Measurements from ENCODE around the gene TNRC6B.
A peak's percentile ranks its signal among the peaks of the same experiment; 100 is the strongest.

TNRC6B gene

DNA sequence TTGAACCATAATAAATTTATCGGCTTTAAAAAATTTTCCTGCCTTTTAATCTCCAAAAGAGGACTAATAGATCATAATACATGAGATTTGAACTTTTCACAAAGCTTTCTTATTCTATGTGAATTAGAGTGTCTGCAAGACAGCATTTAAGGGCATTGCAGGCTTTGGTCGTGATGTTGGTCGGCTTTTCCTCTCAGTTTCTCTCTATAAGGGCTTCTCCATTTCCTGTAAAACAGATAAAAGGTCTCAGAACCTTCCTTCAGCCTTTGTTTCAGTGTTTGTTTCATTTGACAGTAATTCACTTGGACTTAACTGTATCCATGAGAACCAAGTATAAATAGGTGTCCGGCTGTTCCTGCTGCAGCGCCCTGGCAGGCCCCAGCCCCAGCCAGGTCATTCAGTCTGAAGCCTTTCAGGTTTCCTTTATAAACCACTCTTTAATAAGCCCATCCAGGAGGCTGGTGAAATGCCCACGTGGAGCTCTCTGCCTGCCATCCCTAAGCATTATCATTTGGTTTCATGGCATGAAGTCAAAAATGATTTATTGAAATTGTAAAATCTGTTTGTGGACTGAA is 131.4 kb downstream of the TNRC6B start:
- DNase-seq, result no peak
- H3K23ac ChIP-seq (ENCODE audit: low read length in 2 of 2), result no peak overlapping the region
- H3K4me2 ChIP-seq (ENCODE audit: low read length, poor library complexity, severe bottlenecking), result no peak overlapping the region
- WGBS, result 98% methylated on average over 4 of the region's 6 CpGs
- H2AFZ ChIP-seq (ENCODE audit: low read depth, low read length), result no peak overlapping the region
- H3K4me3 ChIP-seq (ENCODE audit: insufficient read depth in 1 of 2, low read depth in 1 of 2, low read length in 2 of 2), result no peak overlapping the region
- no peaks in the 10 kb centered on the region for H3K9me3 ChIP-seq (ENCODE audit: control insufficient read depth, low read length)
- no peak overlapping the region for H3K27ac ChIP-seq (ENCODE audit: low read length, poor library complexity, severe bottlenecking)
- H3K36me3 ChIP-seq (ENCODE audit: control insufficient read depth in 1 of 2, insufficient read depth in 2 of 2, low read depth in 1 of 2, low read length in 2 of 2), result peaks cover 28 to 72% of the 10 kb centered on the region in 2 experiments
- no peak overlapping the region for H2BK15ac ChIP-seq (ENCODE audit: low read depth, poor library complexity, severe bottlenecking)
- peaks cover 14% of the 10 kb centered on the region for H3K79me1 ChIP-seq (replicated peaks; ENCODE audit: low read length, poor library complexity, severe bottlenecking)
- no peak overlapping the region for H2BK12ac ChIP-seq (ENCODE audit: low read length in 2 of 2)
- H2BK5ac ChIP-seq (ENCODE audit: low read depth, low read length, poor library complexity, severe bottlenecking), result no peak overlapping the region
- no peak overlapping the region for H2AK5ac ChIP-seq (ENCODE audit: low read length, severe bottlenecking)
- no peak overlapping the region for H2BK120ac ChIP-seq (ENCODE audit: low read depth, low read length)
- H3K4ac ChIP-seq (ENCODE audit: low read depth in 1 of 2, low read length in 2 of 2), result no peak overlapping the region
- no peaks in the 10 kb centered on the region for H3K27me3 ChIP-seq (ENCODE audit: control insufficient read depth in 1 of 2, insufficient read depth in 1 of 2, low read length in 2 of 2)
- H3K4me1 ChIP-seq (ENCODE audit: control insufficient read depth, insufficient read depth, low read depth, low read length), result peaks cover 1% of the 10 kb centered on the region
- no peak overlapping the region for H4K91ac ChIP-seq (ENCODE audit: low read length)
- H4K8ac ChIP-seq (ENCODE audit: low read length), result no peak overlapping the region
- no peak overlapping the region for H3K14ac ChIP-seq (ENCODE audit: low read length in 2 of 2)
- no peak overlapping the region for H3K18ac ChIP-seq (ENCODE audit: low read depth in 1 of 2, low read length in 2 of 2)
- H3K9ac ChIP-seq (ENCODE audit: low read length), result peak overlapping the region; percentile 81

DNA sequence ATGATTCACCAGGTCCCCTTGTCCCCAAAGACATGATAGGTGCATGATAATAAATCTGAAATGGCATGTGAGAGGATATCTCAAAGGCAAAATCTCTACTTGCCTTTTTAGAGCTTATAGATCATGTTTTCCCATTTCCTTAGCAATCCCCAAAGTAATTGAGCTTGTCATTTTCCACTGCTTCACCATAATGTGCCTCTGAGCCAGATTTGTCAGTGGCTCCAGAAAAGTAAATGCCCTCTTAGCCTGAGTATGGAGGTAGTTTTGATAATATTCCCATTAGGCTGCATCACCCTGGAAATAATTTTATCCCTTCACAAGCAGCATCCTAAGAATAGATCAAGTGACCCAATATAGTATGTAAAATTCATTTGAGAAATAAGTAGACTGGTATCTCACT is 131.9 kb downstream of the TNRC6B start:
- Histone ChIP-seq H3K23ac (ENCODE audit: low read length in 2 of 2) (no peak overlapping the region), H3K9me3 (ENCODE audit: control insufficient read depth, low read length) (no peaks in the 10 kb centered on the region), H3K4me1 (ENCODE audit: control insufficient read depth, insufficient read depth, low read depth, low read length) (peaks cover 1% of the 10 kb centered on the region), H2BK120ac (ENCODE audit: low read depth, low read length) (no peak overlapping the region), H2BK5ac (ENCODE audit: low read depth, low read length, poor library complexity, severe bottlenecking) (no peak overlapping the region), H3K4me3 (ENCODE audit: insufficient read depth in 1 of 2, low read depth in 1 of 2, low read length in 2 of 2) (no peak overlapping the region), H3K27me3 (ENCODE audit: control insufficient read depth in 1 of 2, insufficient read depth in 1 of 2, low read length in 2 of 2) (no peaks in the 10 kb centered on the region), H4K8ac (ENCODE audit: low read length) (no peak overlapping the region), H2AK5ac (ENCODE audit: low read length, severe bottlenecking) (no peak overlapping the region), H2AFZ (ENCODE audit: low read depth, low read length) (no peak overlapping the region), H3K18ac (ENCODE audit: low read depth in 1 of 2, low read length in 2 of 2) (no peak overlapping the region), H3K9ac (ENCODE audit: low read length) (peak overlapping the region; percentile 81), H2BK15ac (ENCODE audit: low read depth, poor library complexity, severe bottlenecking) (no peak overlapping the region), H3K79me1 (replicated peaks; ENCODE audit: low read length, poor library complexity, severe bottlenecking) (peaks cover 14% of the 10 kb centered on the region), H3K4me2 (ENCODE audit: low read length, poor library complexity, severe bottlenecking) (no peak overlapping the region), H3K36me3 (ENCODE audit: control insufficient read depth in 1 of 2, insufficient read depth in 2 of 2, low read depth in 1 of 2, low read length in 2 of 2) (peaks cover 31 to 72% of the 10 kb centered on the region in 2 experiments), H4K91ac (ENCODE audit: low read length) (no peak overlapping the region), H3K4ac (ENCODE audit: low read depth in 1 of 2, low read length in 2 of 2) (no peak overlapping the region), H3K27ac (ENCODE audit: low read length, poor library complexity, severe bottlenecking) (no peak overlapping the region), H3K14ac (ENCODE audit: low read length in 2 of 2) (no peak overlapping the region), H2BK12ac (ENCODE audit: low read length in 2 of 2) (no peak overlapping the region)
- no peak for DNase-seq

DNA sequence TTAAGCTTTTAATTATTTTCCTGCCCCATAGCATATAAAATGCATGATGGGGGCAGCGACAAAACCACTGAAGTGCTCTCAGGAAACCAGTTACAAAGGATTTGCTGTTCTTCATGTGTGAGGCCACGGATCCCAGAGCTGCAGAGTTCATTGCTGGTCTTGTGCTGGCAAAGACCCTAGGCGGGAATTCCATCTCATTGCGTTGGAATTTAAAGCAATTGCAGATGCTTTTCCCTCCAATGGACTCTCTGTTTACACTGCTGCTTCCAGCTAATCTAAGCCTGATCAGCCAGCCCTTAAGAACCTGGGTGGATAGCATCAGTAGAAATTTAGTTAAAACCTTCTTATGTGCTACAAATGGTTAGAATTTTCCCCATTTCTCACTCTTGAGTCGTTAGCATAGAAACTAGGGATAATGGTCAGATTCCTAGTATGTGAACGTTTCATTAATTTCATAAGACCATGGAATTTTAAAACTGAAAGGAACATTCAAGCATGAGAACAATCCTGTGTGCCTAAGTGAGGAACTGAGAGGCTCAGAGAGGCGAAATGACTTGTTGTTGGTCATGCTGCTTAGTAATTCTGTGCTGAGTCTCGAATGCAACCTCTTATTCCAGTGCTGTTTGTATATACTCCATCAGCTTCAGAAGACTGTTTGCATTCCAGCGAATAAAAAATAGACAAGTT is 132.5 kb downstream of the TNRC6B start:
- Histone ChIP-seq H2AK5ac (ENCODE audit: low read length, severe bottlenecking) (no peak overlapping the region), H3K27ac (ENCODE audit: low read length, poor library complexity, severe bottlenecking) (peak overlapping the region; percentile 41), H3K4me2 (ENCODE audit: low read length, poor library complexity, severe bottlenecking) (no peak overlapping the region), H3K23ac (ENCODE audit: low read length in 2 of 2) (no peak overlapping the region), H3K18ac (ENCODE audit: low read depth in 1 of 2, low read length in 2 of 2) (no peak overlapping the region), H3K4me1 (ENCODE audit: control insufficient read depth, insufficient read depth, low read depth, low read length) (peaks cover 1% of the 10 kb centered on the region), H3K9me3 (ENCODE audit: control insufficient read depth, low read length) (no peaks in the 10 kb centered on the region), H3K27me3 (ENCODE audit: control insufficient read depth in 1 of 2, insufficient read depth in 1 of 2, low read length in 2 of 2) (no peaks in the 10 kb centered on the region), H4K8ac (ENCODE audit: low read length) (no peak overlapping the region), H3K36me3 (ENCODE audit: control insufficient read depth in 1 of 2, insufficient read depth in 2 of 2, low read depth in 1 of 2, low read length in 2 of 2) (peaks cover 32 to 73% of the 10 kb centered on the region in 2 experiments), H4K91ac (ENCODE audit: low read length) (no peak overlapping the region), H2BK5ac (ENCODE audit: low read depth, low read length, poor library complexity, severe bottlenecking) (no peak overlapping the region), H2BK120ac (ENCODE audit: low read depth, low read length) (no peak overlapping the region), H3K14ac (ENCODE audit: low read length in 2 of 2) (no peak overlapping the region), H3K4me3 (ENCODE audit: insufficient read depth in 1 of 2, low read depth in 1 of 2, low read length in 2 of 2) (peak overlapping the region in 1 of 2 experiments; percentile 65), H3K4ac (ENCODE audit: low read depth in 1 of 2, low read length in 2 of 2) (no peak overlapping the region), H2AFZ (ENCODE audit: low read depth, low read length) (no peak overlapping the region), H2BK12ac (ENCODE audit: low read length in 2 of 2) (no peak overlapping the region), H3K79me1 (replicated peaks; ENCODE audit: low read length, poor library complexity, severe bottlenecking) (peaks cover 14% of the 10 kb centered on the region), H3K9ac (ENCODE audit: low read length) (peak overlapping the region; percentile 81), H2BK15ac (ENCODE audit: low read depth, poor library complexity, severe bottlenecking) (no peak overlapping the region)
- WGBS, result 44% methylated on average over 7 of the region's 9 CpGs
- DNase-seq, result peak; percentile 76

DNA sequence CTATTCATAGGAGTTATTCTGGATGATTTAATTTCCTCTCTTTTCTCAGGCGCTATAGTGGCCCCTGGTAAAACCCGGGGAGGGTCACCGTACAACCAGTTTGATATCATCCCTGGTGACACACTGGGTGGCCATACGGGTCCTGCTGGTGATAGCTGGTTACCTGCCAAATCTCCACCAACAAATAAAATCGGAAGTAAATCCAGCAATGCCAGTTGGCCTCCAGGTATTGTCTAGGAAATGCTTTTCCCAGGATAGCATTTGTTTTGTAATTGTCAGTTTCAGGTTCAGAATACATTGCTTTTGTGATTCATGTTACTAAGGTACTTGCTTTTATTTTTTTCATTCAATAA is 133.0 kb downstream of the TNRC6B start:
- peak overlapping the region; percentile 41 for H3K27ac ChIP-seq (ENCODE audit: low read length, poor library complexity, severe bottlenecking)
- no peak overlapping the region for H3K23ac ChIP-seq (ENCODE audit: low read length in 2 of 2)
- no peak overlapping the region for H2AFZ ChIP-seq (ENCODE audit: low read depth, low read length)
- peaks cover 15% of the 10 kb centered on the region for H3K79me1 ChIP-seq (replicated peaks; ENCODE audit: low read length, poor library complexity, severe bottlenecking)
- no peak overlapping the region for H4K8ac ChIP-seq (ENCODE audit: low read length)
- peak overlapping the region; percentile 81 for H3K9ac ChIP-seq (ENCODE audit: low read length)
- H3K4ac ChIP-seq (ENCODE audit: low read depth in 1 of 2, low read length in 2 of 2), result no peak overlapping the region
- DNase-seq, result no peak
- H2BK120ac ChIP-seq (ENCODE audit: low read depth, low read length), result no peak overlapping the region
- H3K14ac ChIP-seq (ENCODE audit: low read length in 2 of 2), result no peak overlapping the region
- no peak overlapping the region for H3K18ac ChIP-seq (ENCODE audit: low read depth in 1 of 2, low read length in 2 of 2)
- no peaks in the 10 kb centered on the region for H3K9me3 ChIP-seq (ENCODE audit: control insufficient read depth, low read length)
- H2BK15ac ChIP-seq (ENCODE audit: low read depth, poor library complexity, severe bottlenecking), result no peak overlapping the region
- no peak overlapping the region for H3K4me2 ChIP-seq (ENCODE audit: low read length, poor library complexity, severe bottlenecking)
- no peak overlapping the region for H2BK12ac ChIP-seq (ENCODE audit: low read length in 2 of 2)
- H3K4me3 ChIP-seq (ENCODE audit: insufficient read depth in 1 of 2, low read depth in 1 of 2, low read length in 2 of 2), result peak overlapping the region in 1 of 2 experiments; percentile 65
- H3K27me3 ChIP-seq (ENCODE audit: control insufficient read depth in 1 of 2, insufficient read depth in 1 of 2, low read length in 2 of 2), result no peaks in the 10 kb centered on the region
- H3K4me1 ChIP-seq (ENCODE audit: control insufficient read depth, insufficient read depth, low read depth, low read length), result peaks cover 1% of the 10 kb centered on the region
- H2AK5ac ChIP-seq (ENCODE audit: low read length, severe bottlenecking), result no peak overlapping the region
- peaks cover 34 to 73% of the 10 kb centered on the region in 2 experiments for H3K36me3 ChIP-seq (ENCODE audit: control insufficient read depth in 1 of 2, insufficient read depth in 2 of 2, low read depth in 1 of 2, low read length in 2 of 2)
- H4K91ac ChIP-seq (ENCODE audit: low read length), result no peak overlapping the region
- H2BK5ac ChIP-seq (ENCODE audit: low read depth, low read length, poor library complexity, severe bottlenecking), result no peak overlapping the region
- 70% methylated on average over 5 of the region's 5 CpGs for WGBS

Measured in mesenchymal stem cell (in vitro differentiated cells and primary cell).